DOHH2 (cell line): ENCODE measurements around the gene NOTCH4.

Experiments
- CTCF ChIP-seq: fragments of 200-600 bp; sonication (generic); IDR thresholded peaks from one replicate; pipeline ENCODE4 v1.5.1; 2014; ENCODE audit warnings: antibody characterized with exemption, mild to moderate bottlenecking, low read depth, low read length; ENCODE audit not compliant: poor library complexity, severe bottlenecking
- EZH2phosphoT487 ChIP-seq: fragments of 200-600 bp; sonication (generic); IDR thresholded peaks from 2 replicates; pipeline ENCODE4 v1.6.1; 2017; ENCODE audit warnings: borderline replicate concordance, mild to moderate bottlenecking, antibody characterized with exemption, low read length, moderate library complexity, mixed read lengths

- no peak for TF ChIP-seq CTCF
- TF ChIP-seq EZH2phosphoT487 = no peak
These were observed 59.6 kb downstream of the NOTCH4 start, which contains the start of gene EGFL8 for GRCh38 chr6:32164295-32164694.
